H54 (cell line): ENCODE data around the gene ATP1A2.

ENCODE experiments used
- DNase-seq: peaks from one replicate; pipeline ENCODE4 v3.0.0; 2011; ENCODE audit warnings: low spot score, mixed read lengths; ENCODE audit not compliant: insufficient read length
- FAIRE-seq: peaks from 3 replicates; lab custom pipeline; 2011; peaks lifted over from hg19 to GRCh38; lab: Jason Lieb, UNC
- POLR2A ChIP-seq: IDR thresholded peaks from 2 replicates; pipeline ENCODE4 v1.6.1; 2011; ENCODE audit warnings: low read depth, mild to moderate bottlenecking, low read length

Gene ATP1A2

DNA sequence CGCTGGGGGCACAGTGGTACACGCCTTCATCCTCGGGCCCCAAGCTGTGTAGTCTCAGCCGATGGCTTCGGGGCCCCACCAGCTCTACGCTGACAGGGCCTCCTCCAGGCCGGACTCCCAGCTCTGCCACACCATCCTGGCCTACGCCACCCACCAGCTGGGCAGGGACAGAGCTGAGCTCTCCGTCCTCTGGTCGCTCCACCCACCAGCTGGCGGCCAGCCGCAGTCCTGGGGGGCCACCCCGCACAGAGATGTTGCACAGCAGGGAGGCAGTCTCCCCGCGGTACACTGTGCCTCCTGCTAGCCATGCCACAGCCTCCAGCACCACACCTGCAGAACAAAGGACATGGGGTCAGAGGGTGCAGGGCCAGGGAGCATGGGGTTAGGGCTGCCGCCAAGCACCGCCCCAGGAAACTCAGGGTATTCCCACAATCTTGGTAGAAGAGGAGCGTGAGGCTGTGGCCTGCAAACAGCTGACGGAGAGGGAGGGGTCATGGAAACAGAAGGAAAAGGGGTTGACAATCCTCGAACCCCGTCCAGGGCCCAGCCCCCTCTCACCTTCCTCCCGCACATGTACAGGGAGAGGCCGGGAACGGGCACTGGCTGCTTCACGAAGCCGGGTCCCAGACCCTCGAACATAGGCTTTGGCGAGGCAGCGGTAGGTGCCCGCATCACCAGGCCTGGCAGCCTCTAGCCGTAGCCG, 23.0 kb upstream of the ATP1A2 start:
- DNase-seq: no peak
- TF ChIP-seq POLR2A: no peak
- no peak for FAIRE-seq

DNA sequence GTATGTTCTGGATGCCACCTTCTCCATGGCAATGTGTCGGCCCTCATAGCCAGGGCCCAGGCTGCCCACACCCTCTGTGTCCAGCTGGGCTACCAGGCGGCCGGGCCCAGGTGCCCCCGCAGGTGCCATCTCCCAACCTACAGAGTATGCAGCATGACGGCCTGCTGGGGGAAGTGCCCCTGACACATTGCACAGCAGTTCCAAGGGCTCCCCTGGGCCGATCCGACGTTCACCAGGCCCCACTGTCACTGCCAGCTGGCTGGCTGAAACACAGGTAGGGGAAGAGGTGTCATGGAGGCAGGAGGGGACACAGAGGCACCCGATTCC, 22.5 kb upstream of the ATP1A2 start:
- DNase-seq (no peak), FAIRE-seq (no peak)
- no peak for TF ChIP-seq POLR2A

DNA sequence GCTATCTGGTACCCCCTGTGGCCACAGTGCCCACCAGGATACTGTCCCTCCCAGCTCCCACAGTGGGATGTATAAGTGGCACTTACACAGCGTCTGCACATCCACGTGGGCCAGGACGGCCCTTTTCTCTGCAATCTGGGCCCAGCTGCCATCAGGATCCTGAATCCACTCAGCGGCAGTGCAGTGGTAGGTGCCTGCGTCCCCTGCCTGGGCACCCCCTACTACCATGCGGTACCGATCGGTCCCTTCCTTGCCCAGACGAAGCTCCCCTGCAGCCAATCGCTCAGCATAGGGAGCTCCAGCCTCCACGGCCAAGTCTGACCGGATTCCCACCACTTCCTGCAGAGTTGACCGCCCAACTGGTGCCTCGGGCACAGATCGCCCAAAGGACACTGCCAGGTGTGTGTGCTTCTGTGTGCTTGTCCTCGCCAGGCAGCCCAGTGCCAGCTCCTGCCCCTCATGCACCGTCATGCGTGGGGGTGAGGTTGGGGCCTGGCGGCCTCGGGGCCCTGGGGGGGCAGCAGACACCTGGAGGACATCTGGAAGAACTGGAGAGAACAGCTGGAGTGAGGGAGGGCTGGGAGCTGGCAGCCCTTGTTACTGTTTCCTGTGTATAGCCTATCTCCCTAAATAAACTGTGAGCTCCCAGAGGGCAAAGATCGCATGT, 21.8 kb upstream of the ATP1A2 start:
- FAIRE-seq: no peak
- TF ChIP-seq POLR2A: no peak
- no peak for DNase-seq

DNA sequence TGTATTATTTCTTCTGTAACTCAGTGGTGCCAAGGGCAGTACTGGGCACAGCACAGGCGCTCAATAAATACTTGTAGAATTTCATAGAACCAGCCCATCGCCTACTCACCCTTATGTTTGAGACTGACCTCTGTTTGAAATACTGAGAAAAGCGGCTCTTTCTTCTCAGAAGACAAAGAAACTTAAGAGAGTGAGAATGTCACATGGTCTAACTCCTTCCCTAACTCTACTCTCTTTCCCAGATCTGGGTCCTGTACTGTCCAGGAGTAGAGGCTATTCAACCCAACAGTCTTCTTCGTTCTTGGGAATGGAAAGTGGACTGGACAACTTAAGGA, 21.3 kb upstream of the ATP1A2 start:
- FAIRE-seq: no peak
- TF ChIP-seq POLR2A: no peak
- DNase-seq: no peak

DNA sequence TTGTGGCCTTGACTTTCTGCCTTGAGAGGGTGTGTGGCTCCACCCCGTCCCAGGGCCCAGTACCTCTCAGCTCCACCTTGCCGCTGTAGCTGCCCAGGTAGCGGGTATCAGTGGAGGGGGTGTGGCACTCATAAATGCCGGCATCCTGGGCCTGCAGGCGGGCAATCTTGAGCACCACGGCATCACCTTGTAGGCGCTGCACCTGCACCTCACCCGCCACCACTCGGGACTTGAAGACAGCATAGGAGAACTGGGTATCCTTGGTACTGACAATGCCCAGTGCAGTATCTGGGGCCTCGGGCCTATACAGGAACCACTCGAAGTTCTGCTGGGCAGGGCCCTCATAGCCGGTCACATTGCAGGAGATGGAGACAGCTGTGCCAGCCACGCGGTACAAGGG, 20.8 kb upstream of the ATP1A2 start:
- DNase-seq (no peak), FAIRE-seq (no peak)
- TF ChIP-seq POLR2A: no peak

DNA sequence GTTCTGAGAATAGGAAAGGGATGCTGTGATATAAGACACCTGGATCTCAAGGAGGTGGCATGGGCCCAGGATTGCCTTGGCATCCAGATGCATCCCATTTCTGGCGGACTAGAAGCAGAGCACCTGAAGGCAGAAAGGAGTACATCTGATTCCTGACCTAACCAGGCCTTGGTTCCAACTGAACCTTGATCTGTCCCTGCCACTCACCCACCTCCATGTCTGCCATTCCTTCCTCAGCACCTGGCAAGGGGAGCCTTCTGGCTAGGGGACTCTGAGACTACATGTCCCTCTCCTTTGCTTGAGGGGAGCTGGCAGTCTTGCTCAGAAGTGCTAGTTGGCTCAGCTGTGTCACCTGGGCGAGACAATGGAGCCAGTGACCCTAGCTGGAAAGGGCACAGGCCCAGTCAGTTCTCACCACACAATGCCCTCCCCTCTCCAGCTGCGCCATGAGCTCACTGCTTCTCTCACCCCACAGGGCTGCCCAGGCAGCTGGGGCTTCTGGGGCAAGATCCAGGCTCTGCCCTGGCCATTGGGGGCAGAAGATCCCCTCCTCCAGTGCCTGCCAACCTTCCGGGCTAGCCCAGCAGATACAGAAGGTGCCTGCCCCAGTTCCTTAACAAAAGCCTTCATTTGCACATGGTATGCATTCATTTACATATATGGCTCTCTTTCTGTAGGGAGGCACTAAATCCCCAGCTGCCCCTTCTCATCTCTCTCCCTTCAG, 20.0 kb upstream of the ATP1A2 start:
- no peak for DNase-seq
- no peak for FAIRE-seq
- no peak for TF ChIP-seq POLR2A

DNA sequence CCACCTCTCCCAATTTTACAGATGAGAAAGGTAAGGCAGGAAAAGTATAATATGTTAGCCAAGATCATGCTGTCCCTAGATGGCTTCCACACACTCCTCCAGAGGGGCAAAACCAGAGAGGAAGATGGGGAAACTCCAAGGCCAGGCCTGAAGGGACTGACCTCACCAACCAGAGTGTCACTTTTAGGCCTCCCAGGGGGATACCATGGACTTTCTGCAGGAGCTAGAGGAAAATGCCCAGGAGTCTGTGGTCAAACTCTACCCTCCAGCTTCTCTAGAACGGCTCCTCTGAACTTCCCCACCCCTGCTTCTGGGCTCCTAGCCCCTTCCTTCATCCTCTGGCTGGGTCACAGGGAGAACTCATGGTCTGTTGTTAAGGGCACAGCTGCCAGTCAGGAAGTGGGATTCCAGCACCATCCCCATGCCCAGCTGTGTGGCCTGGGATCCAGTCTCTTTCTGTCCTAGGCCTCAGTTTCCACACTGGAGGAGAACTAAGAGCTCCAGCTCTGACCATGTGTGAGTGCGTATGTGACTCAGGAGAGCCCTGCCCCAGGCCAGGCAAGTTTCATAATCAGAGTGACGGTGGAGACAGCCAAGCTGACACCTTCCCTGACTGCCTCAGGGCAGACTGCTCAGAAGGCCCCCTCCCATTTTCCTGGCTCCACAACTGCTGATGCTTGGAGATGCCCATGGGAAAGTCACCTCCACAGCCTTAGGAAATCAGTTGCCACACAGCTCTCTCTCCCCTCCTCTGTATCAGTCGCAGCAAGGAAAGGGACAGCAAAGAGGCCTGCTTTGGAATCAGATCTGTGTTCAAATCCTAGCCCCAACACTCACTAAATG, 19.1 kb upstream of the ATP1A2 start:
- no peak for FAIRE-seq
- no peak for DNase-seq
- no peak for TF ChIP-seq POLR2A

DNA sequence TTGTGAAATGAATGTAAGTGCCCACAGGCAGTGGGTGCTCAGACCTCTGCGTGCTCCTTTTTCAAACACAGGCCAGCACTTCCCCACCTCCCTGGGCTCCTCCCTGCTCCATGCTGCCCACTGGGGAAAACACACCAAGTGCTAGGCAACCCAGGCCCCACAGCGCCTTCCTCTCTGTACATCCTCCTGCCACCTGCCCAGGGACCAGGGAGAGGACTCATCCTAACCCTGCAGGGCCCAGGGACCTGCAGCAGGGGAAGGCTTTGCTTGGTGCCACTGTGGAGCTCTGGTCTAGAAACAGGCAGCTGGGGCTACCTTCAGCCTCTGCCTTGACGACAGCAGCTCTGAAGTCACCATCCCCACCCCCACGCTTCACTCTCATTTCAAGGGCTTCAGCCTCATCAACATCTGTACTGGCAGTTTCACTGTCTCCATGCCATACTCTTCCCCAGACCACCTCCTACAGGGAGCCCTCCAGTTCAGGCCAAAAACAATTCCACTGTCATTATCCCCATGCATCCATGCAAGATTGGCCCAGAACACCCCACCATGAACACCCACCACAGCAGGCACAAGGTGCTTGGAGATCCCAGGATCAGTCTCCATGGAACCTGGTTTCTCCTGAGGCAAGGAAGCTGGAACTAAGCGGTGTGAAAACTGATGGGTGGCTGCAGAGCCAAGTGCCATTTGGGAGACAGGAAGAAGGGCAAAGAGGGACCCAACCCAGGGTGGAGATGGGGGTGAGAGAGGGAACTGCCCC, 18.2 kb upstream of the ATP1A2 start:
- DNase-seq: no peak

DNA sequence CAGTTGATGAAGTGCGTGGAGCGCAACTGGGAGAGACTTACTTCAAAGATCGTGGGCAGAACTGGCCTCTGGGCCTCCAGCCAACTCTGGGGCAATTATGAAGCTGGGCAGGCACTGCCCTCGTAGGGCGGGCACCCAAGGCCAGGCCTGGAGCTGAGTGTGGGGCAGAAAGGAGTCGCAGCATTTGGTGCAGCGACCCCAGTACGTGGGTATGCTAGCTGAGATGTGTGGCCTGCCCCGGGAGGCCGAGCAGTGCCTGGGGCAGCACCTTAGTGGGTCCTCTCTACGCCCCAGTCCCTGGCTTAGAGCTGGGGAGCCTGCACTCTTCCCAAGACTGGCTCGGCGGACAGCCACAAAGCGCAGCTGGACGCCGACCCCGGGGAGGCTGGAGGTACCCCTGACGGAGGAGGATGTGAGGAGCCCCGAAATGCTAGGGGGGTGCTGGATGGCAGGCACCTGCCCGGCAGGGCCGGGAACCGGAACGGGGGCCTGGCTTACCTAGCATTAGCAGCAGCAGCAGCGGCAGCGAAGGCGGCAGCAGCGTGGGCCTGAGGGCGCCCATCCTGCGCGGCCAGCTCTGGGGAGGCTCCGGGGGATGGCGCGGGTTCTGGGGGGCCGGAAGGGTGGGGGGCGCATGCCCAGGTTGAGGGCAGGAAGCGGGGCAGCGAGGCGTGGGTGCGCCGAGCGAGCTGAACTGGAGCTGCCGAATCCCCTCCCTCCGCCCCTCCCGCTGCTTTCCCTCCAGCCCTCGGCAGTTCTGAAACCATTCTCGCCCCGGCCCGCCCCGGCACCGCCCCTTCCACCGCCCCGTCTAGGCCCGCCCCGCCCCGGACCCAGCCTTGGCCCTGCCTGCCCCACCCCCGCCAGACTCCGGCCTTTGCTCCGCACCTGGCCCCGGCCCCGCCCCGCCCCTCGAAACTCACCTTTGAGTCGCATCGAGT, 17.4 kb upstream of the ATP1A2 start, which contains the start of gene IGSF8:
Gene IGSF8, minus strand, starts transcription at position 709 of the 941 bp plus-strand sequence. Its CDS starts 147 bp downstream, at position 562.
- TF ChIP-seq POLR2A: peak; percentile 42; the same call in 1 of the 2 replicates
- no peak for FAIRE-seq
- DNase-seq: peak; percentile 94

More for the DNA sequence above, 18.2 kb upstream of the ATP1A2 start:
- TF ChIP-seq POLR2A: no peak
- FAIRE-seq: no peak

DNA sequence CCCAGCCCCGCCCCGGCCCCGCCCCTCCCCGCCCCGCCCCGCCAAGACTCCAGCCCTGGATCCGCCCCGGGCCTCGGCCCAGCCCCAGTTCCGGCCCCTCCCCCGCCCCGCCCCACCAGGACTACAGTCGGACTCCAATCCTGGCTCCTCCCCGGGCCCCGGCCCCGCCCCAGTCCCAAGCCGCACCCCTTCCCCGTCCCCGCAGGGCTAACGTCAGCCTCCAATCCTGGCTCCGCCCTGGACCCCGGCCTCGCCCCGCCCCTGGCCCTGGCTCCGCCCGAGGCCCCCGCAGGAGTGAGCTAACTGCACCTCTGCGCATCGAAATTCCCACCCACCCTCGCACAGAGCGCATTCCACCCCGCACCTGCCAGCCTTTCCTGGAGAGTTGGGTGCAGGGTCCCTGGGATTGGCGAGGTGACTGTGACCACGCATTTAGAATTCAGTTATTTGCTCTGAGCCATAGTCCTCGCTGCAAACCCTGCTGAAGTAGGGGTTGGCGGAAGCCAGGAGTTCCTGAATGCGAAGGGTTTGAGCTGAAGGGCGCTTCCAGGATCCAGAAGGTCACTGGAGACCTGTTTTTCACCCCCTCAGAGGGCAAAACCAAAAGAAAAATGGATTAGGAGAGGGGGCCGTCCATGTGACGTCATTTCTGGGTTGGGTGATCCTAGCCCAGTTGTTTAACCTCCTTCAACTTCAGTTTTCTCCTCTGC, 16.6 kb upstream of the ATP1A2 start:
- TF ChIP-seq POLR2A: no peak
- DNase-seq (peak; percentile 97), FAIRE-seq (no peak)

DNA sequence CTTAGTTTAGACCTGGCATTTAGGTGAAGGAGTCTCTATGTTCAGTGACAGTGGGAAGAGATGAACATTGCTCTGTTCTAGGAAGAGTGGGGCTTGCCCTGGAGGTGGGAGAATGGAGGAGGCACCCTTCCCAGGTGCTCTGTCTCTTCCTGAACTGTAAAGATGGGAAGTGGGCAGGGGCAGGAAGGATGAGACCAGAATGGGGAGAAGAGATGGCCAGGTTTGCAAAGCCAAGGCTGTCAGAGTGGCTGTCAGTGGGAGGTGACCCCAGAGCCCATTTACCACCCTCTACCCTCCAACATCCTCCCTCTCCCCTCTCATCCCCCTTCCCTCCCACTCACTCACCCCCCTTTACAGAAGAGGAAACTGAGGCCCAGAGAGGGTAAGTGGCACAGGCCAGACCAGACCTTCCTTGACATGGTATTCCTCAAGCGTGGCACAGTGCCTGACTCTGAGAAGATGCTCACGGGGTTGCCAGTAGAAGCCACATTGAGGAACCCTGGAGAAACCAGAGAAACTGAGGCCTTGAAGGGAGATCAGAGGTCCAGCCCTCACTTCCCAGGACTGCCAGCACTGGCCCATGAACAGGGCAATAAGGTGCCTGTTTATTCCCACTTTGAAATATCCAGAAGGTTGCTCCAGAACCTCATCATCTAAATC, 15.7 kb upstream of the ATP1A2 start:
- DNase-seq (no peak), FAIRE-seq (no peak)
- TF ChIP-seq POLR2A: no peak
